HEK293 (cell line): ENCODE measurements around the gene SDF2.

ENCODE experiments used
- ATF2 ChIP-seq: fragments of 450-650 bp; formaldehyde crosslinking; IDR thresholded peaks from 2 replicates; pipeline ENCODE4 v1.5.1; 2016; ENCODE audit warnings: missing biosample characterization, missing genetic modification characterization, low read depth
- GLI4 ChIP-seq: fragments of 450-650 bp; formaldehyde crosslinking; IDR thresholded peaks from 2 replicates; pipeline ENCODE4 v1.5.1; 2016; ENCODE audit warnings: missing biosample characterization, missing genetic modification characterization
- KLF16 ChIP-seq: fragments of 450-650 bp; formaldehyde crosslinking; IDR thresholded peaks from 2 replicates; pipeline ENCODE4 v1.5.1; 2017; ENCODE audit warnings: missing biosample characterization, missing genetic modification characterization
- KLF9 ChIP-seq: fragments of 450-650 bp; formaldehyde crosslinking; IDR thresholded peaks from 2 replicates; pipeline ENCODE4 v1.5.1; 2016; ENCODE audit warnings: missing biosample characterization, missing genetic modification characterization, low read depth
- SCRT1 ChIP-seq: fragments of 450-650 bp; formaldehyde crosslinking; IDR thresholded peaks from 2 replicates; pipeline ENCODE4 v1.5.1; 2016; ENCODE audit warnings: missing biosample characterization, missing genetic modification characterization, borderline replicate concordance
- SP2 ChIP-seq: fragments of 450-650 bp; formaldehyde crosslinking; IDR thresholded peaks from 2 replicates; pipeline ENCODE4 v1.5.1; 2016; ENCODE audit warnings: missing biosample characterization, missing genetic modification characterization
- ZBTB49 ChIP-seq: fragments of 450-650 bp; formaldehyde crosslinking; IDR thresholded peaks from 2 replicates; pipeline ENCODE4 v1.5.1; 2016; ENCODE audit warnings: missing biosample characterization, missing genetic modification characterization, low read depth
- ZNF148 ChIP-seq: fragments of 450-650 bp; formaldehyde crosslinking; IDR thresholded peaks from 2 replicates; pipeline ENCODE4 v1.5.0; 2017; ENCODE audit warnings: missing biosample characterization, missing genetic modification characterization, borderline replicate concordance
- ZNF174 ChIP-seq: fragments of 450-650 bp; formaldehyde crosslinking; IDR thresholded peaks from 2 replicates; pipeline ENCODE4 v1.5.0; 2017; ENCODE audit warnings: missing biosample characterization, mild to moderate bottlenecking, missing genetic modification characterization
- ZNF18 ChIP-seq: fragments of 450-650 bp; formaldehyde crosslinking; IDR thresholded peaks from 2 replicates; pipeline ENCODE4 v1.5.1; 2016; ENCODE audit warnings: missing biosample characterization, missing genetic modification characterization
- ZNF184 ChIP-seq: fragments of 450-650 bp; IDR thresholded peaks from 2 replicates; pipeline ENCODE4 v1.5.1; 2018; ENCODE audit warnings: missing biosample characterization, mild to moderate bottlenecking, missing genetic modification characterization
- ZNF239 ChIP-seq: fragments of 450-650 bp; formaldehyde crosslinking; IDR thresholded peaks from 2 replicates; pipeline ENCODE4 v1.5.1; 2016; ENCODE audit warnings: missing biosample characterization, missing genetic modification characterization
- ZNF248 ChIP-seq: fragments of 450-650 bp; formaldehyde crosslinking; IDR thresholded peaks from 2 replicates; pipeline ENCODE4 v1.5.1; 2017; ENCODE audit warnings: missing biosample characterization, missing genetic modification characterization
- ZNF274 ChIP-seq, 2 experiments: fragments of 200-500 bp in 1 of 2; fragments of 450-650 bp in 1 of 2; sonication (Bioruptor generic) in 1 of 2; formaldehyde crosslinking in 1 of 2; IDR thresholded peaks; 2 replicates each; pipeline versions ENCODE4 v1.5.1 to v1.6.1; 2014 to 2016; ENCODE audit warnings: borderline replicate concordance in 1 of 2, inconsistent platforms in 1 of 2, low read length in 1 of 2, missing biosample characterization in 1 of 2, missing genetic modification characterization in 1 of 2
- ZNF292 ChIP-seq: fragments of 450-650 bp; formaldehyde crosslinking; IDR thresholded peaks from 2 replicates; pipeline ENCODE4 v1.5.1; 2016; ENCODE audit warnings: low read depth, missing biosample characterization, missing genetic modification characterization, borderline replicate concordance
- ZNF324 ChIP-seq: fragments of 450-650 bp; formaldehyde crosslinking; IDR thresholded peaks from 2 replicates; pipeline ENCODE4 v1.5.1; 2016; ENCODE audit warnings: missing biosample characterization, missing genetic modification characterization
- ZNF335 ChIP-seq: fragments of 450-650 bp; formaldehyde crosslinking; conservative IDR thresholded peaks from 2 replicates; pipeline ENCODE4 v1.5.1; 2016; ENCODE audit warnings: missing biosample characterization, missing genetic modification characterization
- ZNF433 ChIP-seq: fragments of 450-650 bp; formaldehyde crosslinking; IDR thresholded peaks from 2 replicates; pipeline ENCODE4 v1.5.1; 2016; ENCODE audit warnings: missing biosample characterization, missing genetic modification characterization, low read depth
- ZNF473 ChIP-seq: fragments of 450-650 bp; formaldehyde crosslinking; IDR thresholded peaks from 2 replicates; pipeline ENCODE4 v1.5.1; 2017; ENCODE audit warnings: missing biosample characterization, missing genetic modification characterization
- ZNF510 ChIP-seq: fragments of 450-650 bp; formaldehyde crosslinking; IDR thresholded peaks from 2 replicates; pipeline ENCODE4 v1.5.1; 2018; ENCODE audit warnings: mild to moderate bottlenecking, missing genetic modification characterization, missing biosample characterization; ENCODE audit not compliant: insufficient replicate concordance
- ZNF585B ChIP-seq: fragments of 450-650 bp; formaldehyde crosslinking; IDR thresholded peaks from 2 replicates; pipeline ENCODE4 v1.5.1; 2016; ENCODE audit warnings: missing biosample characterization, missing genetic modification characterization
- ZNF664 ChIP-seq: fragments of 450-650 bp; formaldehyde crosslinking; IDR thresholded peaks from 2 replicates; pipeline ENCODE4 v1.5.1; 2016; ENCODE audit warnings: missing biosample characterization, missing genetic modification characterization
- ZNF670 ChIP-seq: fragments of 450-650 bp; formaldehyde crosslinking; IDR thresholded peaks from 2 replicates; pipeline ENCODE4 v1.5.1; 2016; ENCODE audit warnings: missing biosample characterization, missing genetic modification characterization, low read depth
- ZNF792 ChIP-seq: fragments of 450-650 bp; formaldehyde crosslinking; IDR thresholded peaks from 2 replicates; pipeline ENCODE4 v1.5.1; 2016; ENCODE audit warnings: missing biosample characterization, missing genetic modification characterization
- ZSCAN16 ChIP-seq: fragments of 450-650 bp; formaldehyde crosslinking; IDR thresholded peaks from 2 replicates; pipeline ENCODE4 v1.5.1; 2016; ENCODE audit warnings: missing biosample characterization, missing genetic modification characterization
- ZSCAN5A ChIP-seq: fragments of 450-650 bp; formaldehyde crosslinking; IDR thresholded peaks from 2 replicates; pipeline ENCODE4 v1.5.1; 2016; ENCODE audit warnings: missing biosample characterization, missing genetic modification characterization
- TF ChIP-seq, protein P1 (sequence below): fragments of 450-650 bp; formaldehyde crosslinking; IDR thresholded peaks from 2 replicates; pipeline ENCODE4 v1.5.1; 2016; ENCODE audit warnings: missing biosample characterization, missing genetic modification characterization
- TF ChIP-seq, protein P2 (sequence below): fragments of 450-650 bp; formaldehyde crosslinking; IDR thresholded peaks from 2 replicates; pipeline ENCODE4 v1.5.1; 2017; ENCODE audit warnings: missing biosample characterization, missing genetic modification characterization

SDF2 gene

DNA sequence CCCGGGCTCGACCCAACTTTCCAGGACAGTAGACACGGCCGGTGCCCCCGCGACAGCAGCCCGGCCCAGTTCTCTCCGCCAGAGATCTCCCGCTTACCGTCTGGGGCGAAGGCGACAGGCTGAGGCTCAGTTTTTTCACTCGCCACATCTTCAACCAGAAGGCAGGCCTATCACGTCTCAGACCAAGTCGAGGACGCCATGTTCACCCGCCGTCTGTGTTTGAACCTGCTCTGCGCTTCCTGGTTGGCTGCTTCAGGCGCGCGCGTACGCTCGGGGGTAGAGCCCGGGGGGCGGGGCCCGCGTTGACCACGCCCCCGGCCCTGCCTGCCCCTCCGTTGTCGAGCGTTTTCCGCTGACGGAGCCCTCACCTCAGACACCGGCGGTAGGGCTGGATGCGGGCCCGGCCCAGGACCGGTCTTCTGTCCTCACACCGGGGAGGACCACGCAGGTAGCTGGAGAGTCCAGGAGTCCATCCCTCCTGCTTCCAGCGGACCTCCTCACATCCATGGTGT is 62.9 kb downstream of the SDF2 start, which contains the start of gene SPAG5 (continued):
- TF ChIP-seq ZNF792 (tag by site-specific recombination) (no peak), ZNF585B (tag by site-specific recombination) (no peak), KLF9 (tag by site-specific recombination) (peak; percentile 98), ZNF274 (IDR thresholded peaks at IDR 0.05; ENCODE audit: low read length) (no peak), ZNF274 (tag by site-specific recombination; IDR thresholded peaks at IDR 0.05; ENCODE audit: borderline replicate concordance) (no peak), ZNF18 (tag by site-specific recombination) (no peak), ZNF292 (tag by site-specific recombination) (no peak), ZSCAN5A (0 out of 2 replicates have a peak, but pooled peaks have one; percentile 5), ZNF324 (tag by site-specific recombination) (no peak), ZNF248 (no peak), ZNF239 (tag by site-specific recombination) (no peak), ZNF664 (no peak), GLI4 (tag by site-specific recombination) (no peak), ZNF174 (tag by site-specific recombination) (no peak), ZNF670 (tag by site-specific recombination) (no peak), ZNF473 (tag by site-specific recombination) (no peak), ZNF184 (tag by site-specific recombination) (no peak), ZNF433 (no peak), ZNF510 (tag by site-specific recombination) (no peak), ZSCAN16 (no peak), ZNF335 (tag by site-specific recombination) (peak; percentile 85), ZNF148 (no peak), SCRT1 (tag by site-specific recombination) (no peak), ZBTB49 (tag by site-specific recombination) (no peak), ATF2 (tag by site-specific recombination) (no peak), SP2 (tag by site-specific recombination) (peak; percentile 92), KLF16 (tag by site-specific recombination) (peak; percentile 65; the same call in 1 of the 2 replicates)
- TF ChIP-seq, protein P1, sequence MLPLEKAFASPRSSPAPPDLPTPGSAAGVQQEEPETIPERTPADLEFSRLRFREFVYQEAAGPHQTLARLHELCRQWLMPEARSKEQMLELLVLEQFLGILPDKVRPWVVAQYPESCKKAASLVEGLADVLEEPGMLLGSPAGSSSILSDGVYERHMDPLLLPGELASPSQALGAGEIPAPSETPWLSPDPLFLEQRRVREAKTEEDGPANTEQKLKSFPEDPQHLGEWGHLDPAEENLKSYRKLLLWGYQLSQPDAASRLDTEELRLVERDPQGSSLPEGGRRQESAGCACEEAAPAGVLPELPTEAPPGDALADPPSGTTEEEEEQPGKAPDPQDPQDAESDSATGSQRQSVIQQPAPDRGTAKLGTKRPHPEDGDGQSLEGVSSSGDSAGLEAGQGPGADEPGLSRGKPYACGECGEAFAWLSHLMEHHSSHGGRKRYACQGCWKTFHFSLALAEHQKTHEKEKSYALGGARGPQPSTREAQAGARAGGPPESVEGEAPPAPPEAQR, result no peak
- TF ChIP-seq, protein P2, sequence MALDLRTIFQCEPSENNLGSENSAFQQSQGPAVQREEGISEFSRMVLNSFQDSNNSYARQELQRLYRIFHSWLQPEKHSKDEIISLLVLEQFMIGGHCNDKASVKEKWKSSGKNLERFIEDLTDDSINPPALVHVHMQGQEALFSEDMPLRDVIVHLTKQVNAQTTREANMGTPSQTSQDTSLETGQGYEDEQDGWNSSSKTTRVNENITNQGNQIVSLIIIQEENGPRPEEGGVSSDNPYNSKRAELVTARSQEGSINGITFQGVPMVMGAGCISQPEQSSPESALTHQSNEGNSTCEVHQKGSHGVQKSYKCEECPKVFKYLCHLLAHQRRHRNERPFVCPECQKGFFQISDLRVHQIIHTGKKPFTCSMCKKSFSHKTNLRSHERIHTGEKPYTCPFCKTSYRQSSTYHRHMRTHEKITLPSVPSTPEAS (tag by site-specific recombination), result no peak
